HG03565 (cell line): ENCODE data around the gene KCNMB2.

Experiments used
- ATAC-seq: cut with Tn5 transposase; IDR thresholded peaks from one replicate; pipeline ENCODE4 v1.9.1; 2021; ENCODE audit warnings: mild to moderate bottlenecking, moderate library complexity; ENCODE audit not compliant: unreplicated experiment

Gene KCNMB2

DNA sequence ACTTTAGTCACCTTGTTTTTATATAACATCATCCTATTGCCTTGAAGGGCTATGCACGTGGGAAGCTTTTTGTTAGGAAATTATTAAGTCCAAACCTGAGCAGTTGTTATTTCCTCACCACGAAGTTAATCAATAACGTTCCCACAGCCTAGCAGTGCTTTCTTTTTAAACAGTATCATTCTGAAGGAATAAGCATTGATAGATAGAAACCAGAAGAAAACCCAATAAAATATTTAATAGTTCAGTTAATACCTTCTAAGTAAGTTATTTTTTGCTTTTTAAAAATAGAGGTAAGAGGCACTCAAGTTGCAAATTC lies 149.3 kb downstream of the KCNMB2 start:
- no peak for ATAC-seq

GRCh38 chr3:178686826-178687225 lies 150.6 kb downstream of the KCNMB2 start:
- ATAC-seq, result no peak

DNA sequence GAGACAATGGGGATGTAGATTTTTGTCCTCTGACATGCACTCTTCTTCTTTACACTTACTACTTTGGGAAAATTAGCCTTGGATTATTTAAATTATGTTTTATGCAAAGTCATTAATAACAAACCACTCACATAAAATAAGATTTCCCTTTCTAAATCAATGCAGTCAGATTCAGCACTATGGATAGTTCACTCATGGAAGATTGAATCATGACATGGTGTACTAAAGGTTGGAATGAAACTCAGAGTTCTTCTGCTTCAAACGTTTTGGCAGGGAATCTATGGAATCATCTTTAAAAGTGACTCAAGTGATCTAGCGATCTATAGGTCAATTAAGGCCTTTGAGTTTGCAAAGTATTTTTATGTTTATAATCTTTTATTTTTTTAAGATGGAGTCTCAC lies 154.3 kb downstream of the KCNMB2 start:
- no peak for ATAC-seq

DNA sequence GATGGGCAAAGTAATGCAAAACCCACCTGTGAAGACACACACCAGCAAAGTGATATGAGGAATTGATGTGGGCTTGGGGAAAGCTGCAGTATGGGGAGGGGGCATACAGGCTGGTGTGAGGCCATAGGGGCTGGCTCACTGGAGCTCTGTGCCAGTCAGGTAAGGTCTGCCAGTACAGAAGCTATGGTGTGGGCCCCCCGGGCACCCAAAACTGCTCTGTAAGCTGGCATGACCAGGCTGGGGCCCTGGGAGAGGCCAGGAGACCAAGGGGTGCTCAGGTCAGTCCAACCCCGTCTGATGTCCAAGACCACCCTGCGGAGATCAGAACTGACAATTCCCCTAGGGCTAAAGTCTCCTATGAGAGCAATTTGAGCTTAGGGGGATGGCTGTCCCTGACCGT lies 163.1 kb downstream of the KCNMB2 start:
- no peak for ATAC-seq

GRCh38 chr3:178699810-178700209 lies 163.6 kb downstream of the KCNMB2 start:
- ATAC-seq, result no peak

- ATAC-seq, result no peak
These were observed 167.2 kb downstream of the KCNMB2 start for GRCh38 chr3:178703268-178703975.

- no peak for ATAC-seq
These were observed 169.7 kb downstream of the KCNMB2 start for GRCh38 chr3:178705925-178706324.

- ATAC-seq, result no peak
These were observed 170.2 kb downstream of the KCNMB2 start for GRCh38 chr3:178706411-178706810.

- ATAC-seq, result no peak
These were observed 171.2 kb downstream of the KCNMB2 start for GRCh38 chr3:178707311-178708031.

DNA sequence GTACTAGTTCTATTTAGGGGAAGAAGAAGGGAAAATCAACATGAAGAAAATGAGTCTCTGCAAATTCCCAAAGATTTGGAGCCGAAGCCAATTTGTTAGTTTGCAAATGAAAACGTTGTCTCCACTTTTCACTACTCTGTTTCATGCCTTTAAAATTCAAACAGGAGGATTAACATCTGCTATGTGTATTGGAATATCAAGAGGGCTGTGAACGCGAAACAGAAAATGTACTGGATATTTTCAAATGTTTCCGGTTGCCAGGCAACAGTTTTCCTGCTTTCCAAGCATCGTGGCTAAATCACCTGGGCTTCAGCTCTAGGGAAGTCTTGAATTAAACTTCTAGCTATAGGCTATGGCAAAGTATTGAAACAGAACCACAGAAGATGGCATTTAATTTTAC lies 172.8 kb downstream of the KCNMB2 start:
- ATAC-seq, result no peak

DNA sequence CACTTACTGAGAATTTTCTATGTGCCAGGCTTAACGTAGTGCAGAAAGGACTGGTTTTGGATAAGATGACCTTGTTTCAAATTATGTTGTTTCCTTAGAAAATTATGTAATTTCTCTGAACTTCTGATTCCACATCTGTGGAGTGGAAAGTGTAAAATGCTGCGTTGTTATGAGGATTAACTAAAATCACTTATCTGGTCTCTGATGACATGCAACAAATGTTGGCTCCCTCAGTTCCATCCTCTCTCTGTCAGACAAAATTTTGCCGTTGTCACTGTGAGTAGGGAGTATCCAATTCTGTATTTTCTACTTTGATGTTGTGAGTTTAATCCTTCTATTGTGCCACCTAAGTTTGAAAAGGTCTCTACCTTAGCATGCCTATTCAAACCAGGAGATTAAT lies 175.5 kb downstream of the KCNMB2 start:
- no peak for ATAC-seq

GRCh38 chr3:178712247-178712646 lies 176.0 kb downstream of the KCNMB2 start:
- no peak for ATAC-seq

DNA sequence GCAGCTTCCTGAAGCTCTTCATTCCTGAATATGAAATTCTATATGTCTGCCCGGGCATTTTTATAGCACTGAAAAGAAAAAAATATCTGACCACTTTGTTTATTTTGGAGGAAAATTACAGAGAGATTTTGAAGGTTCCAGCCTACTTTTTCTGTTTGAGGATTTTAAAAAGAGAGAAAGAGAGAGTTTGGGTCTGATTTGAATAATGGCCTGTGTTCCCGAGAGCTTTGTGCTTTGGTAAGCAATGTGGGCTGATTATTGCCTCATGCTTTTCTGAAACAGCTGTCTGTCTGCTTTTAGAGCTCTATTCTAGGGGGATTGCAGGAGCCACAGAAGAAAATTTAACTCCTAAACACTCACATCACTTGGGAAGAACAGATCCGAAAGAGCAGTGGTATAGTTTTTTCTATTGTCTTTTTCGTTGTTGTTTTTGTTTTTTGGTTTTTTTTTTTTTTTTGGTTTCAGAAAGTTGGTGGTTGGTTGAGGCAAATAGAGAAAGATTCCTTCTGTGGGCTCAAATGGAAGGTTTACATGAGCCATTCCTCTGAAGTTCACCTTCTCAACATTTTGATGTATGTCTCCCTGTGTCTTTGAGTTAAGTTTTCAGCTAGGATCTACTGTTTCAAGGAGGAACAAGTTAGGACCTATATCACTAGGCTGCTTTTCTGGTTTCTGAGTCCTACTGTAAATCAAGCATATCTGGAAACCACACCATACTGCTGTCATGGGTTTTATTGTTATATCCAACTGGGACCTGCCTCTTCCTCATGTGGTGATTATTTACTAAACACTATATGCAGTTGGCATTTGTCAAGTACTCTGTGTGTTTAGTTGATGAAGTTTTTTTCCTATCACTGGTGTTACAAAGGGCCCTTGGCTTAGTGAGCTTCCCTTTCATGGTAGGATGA lies 178.9 kb downstream of the KCNMB2 start:
- no peak for ATAC-seq

DNA sequence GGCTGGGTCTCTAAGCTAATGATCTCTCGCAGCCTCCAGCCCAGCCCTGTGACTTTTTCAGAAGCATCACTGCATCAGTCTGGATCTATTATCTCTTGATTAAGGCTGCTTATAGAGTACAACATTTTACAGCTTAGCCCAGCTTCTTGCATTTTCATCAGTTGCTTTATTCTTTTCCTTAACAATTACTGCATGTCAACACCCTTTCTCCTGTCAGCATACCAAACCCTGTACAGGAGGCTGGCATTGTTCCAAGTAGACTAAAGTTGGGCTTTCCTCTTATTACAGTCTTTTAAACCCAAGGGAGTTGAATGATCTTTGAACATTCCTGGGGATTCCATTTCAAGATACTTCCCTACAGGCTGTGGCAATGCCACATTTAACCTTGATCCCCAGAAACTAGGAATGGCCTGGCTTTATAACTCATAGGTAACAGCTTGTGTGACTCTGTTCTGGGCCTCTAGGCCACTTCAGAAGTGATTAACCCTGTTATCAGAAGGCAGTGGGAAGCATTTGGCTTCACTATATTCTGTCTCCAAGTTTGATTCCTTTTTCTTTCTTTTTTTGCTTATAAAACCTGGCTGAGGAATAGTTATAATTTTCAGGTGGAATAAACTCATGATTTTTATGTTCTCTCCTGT lies 182.9 kb downstream of the KCNMB2 start:
- ATAC-seq, result no peak

- ATAC-seq, result no peak
These were observed 196.6 kb downstream of the KCNMB2 start for GRCh38 chr3:178732824-178733223.

GRCh38 chr3:178735032-178735674 lies 198.9 kb downstream of the KCNMB2 start:
- no peak for ATAC-seq

- ATAC-seq, result no peak
These were observed 200.1 kb downstream of the KCNMB2 start for GRCh38 chr3:178736300-178736699.

- no peak for ATAC-seq
These were observed 203.5 kb downstream of the KCNMB2 start for GRCh38 chr3:178739720-178740119.

- ATAC-seq, result no peak
These were observed 204.8 kb downstream of the KCNMB2 start for GRCh38 chr3:178741020-178741419.

- ATAC-seq, result no peak
These were observed 207.1 kb downstream of the KCNMB2 start for GRCh38 chr3:178743297-178743696.
